ENCODE measurements around the gene AATF. TPM values are rescaled to one million over a fixed set of nuclear protein-coding genes. Genes with fewer than 3 reads are reported as not detected.

Gene AATF
- total RNA-seq, 3 donors from 2014 or later = 34.4 to 47.2 (median 40.0) TPM

DNA sequence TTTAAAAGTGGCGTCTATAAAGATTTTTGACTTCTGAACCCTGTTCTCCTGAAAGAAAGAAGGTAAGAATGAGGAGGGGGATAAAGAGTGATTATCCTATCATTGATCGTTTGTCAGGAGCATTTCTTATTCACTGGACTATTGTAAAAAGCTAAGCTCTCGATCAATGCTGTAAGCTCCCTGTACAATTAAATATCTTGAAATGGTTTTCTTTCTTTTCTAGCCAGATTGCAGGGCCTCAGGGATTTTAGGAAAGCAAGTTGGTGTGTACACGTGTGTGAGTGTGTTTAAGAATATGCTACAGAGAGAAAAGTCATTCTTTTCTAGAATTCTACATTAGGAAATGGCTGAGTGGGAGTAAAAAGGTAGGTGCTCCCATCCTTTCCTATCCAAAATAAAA, 154.5 kb downstream of the AATF start:
- H3K4me1 ChIP-seq = peaks cover 0 to 6% of the 10 kb centered on the region in 2 donors
- H3K27me3 ChIP-seq = no peaks in the 10 kb centered on the region
- H3K27ac ChIP-seq = no peak overlapping the region
- no peaks in the 10 kb centered on the region for H3K9me3 ChIP-seq
- DNase-seq (ENCODE audit: low spot score in 2 of 2) = no peak
- H3K36me3 ChIP-seq = no peaks in the 10 kb centered on the region
- TF ChIP-seq POLR2A (IDR thresholded peaks at IDR 0.05) (no peak), POLR2AphosphoS5 (IDR thresholded peaks at IDR 0.05) (no peak)
- TF ChIP-seq, protein P1, sequence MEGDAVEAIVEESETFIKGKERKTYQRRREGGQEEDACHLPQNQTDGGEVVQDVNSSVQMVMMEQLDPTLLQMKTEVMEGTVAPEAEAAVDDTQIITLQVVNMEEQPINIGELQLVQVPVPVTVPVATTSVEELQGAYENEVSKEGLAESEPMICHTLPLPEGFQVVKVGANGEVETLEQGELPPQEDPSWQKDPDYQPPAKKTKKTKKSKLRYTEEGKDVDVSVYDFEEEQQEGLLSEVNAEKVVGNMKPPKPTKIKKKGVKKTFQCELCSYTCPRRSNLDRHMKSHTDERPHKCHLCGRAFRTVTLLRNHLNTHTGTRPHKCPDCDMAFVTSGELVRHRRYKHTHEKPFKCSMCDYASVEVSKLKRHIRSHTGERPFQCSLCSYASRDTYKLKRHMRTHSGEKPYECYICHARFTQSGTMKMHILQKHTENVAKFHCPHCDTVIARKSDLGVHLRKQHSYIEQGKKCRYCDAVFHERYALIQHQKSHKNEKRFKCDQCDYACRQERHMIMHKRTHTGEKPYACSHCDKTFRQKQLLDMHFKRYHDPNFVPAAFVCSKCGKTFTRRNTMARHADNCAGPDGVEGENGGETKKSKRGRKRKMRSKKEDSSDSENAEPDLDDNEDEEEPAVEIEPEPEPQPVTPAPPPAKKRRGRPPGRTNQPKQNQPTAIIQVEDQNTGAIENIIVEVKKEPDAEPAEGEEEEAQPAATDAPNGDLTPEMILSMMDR (IDR thresholded peaks at IDR 0.05) = no peak
- H3K4me3 ChIP-seq = no peak overlapping the region
- intact Hi-C loops (cut with DNase I; ENCODE audit: low total_unique reads) = no loop called here

- Histone ChIP-seq H3K4me1 (peaks cover 0 to 6% of the 10 kb centered on the region in 2 donors), H3K36me3 (no peaks in the 10 kb centered on the region), H3K27me3 (no peaks in the 10 kb centered on the region), H3K9me3 (no peaks in the 10 kb centered on the region), H3K27ac (no peak overlapping the region), H3K4me3 (no peak overlapping the region)
- TF ChIP-seq POLR2A (IDR thresholded peaks at IDR 0.05) = no peak
- no peak for TF ChIP-seq POLR2AphosphoS5 (IDR thresholded peaks at IDR 0.05)
- TF ChIP-seq, protein P1 (IDR thresholded peaks at IDR 0.05) = no peak
- DNase-seq (ENCODE audit: low spot score in 2 of 2) = no peak
- intact Hi-C loops (cut with DNase I; ENCODE audit: low total_unique reads) = no loop called here
Observed at GRCh38 chr17:37106049-37106448, 157.3 kb downstream of the AATF start.

Other genes with a start within 250 kb of the AATF start
- gene LHX1, start 11.5 kb upstream of the AATF start, total RNA-seq = not detected

Measured in breast epithelium (tissue), 4 donors.